HEK293 (cell line): ENCODE data around the gene TTC33.

ENCODE experiments used
- CTCF ChIA-PET: fragments of 350-600 bp; formaldehyde crosslinking; extraction: SDS; loops from one replicate; lab custom pipeline; 2021; ENCODE audit warnings: antibody characterized with exemption; lab: Yijun Ruan, JAX
- POLR2A ChIA-PET: fragments of 300-600 bp; formaldehyde crosslinking; extraction: SDS; loops from one replicate; lab custom pipeline; 2020; ENCODE audit warnings: antibody characterized with exemption, inconsistent platforms; lab: Yijun Ruan, JAX
- H3K27ac ChIP-seq: fragments of 200-500 bp; sonication (Bioruptor generic); 2 replicates; pipeline ENCODE4 v1.5.1; 2014; ENCODE audit warnings: low read depth, low read length, control low read depth, inconsistent platforms; ENCODE audit errors: extremely low read depth
- H3K36me3 ChIP-seq, 2 experiments: fragments of 200-500 bp in 1 of 2; sonication (Bioruptor generic) in 1 of 2; 1 replicate in 1 of 2; 2 replicates in 1 of 2; pipeline ENCODE4 v1.5.1; 2014 to 2017; ENCODE audit warnings: inconsistent platforms in 2 of 2, low read length in 2 of 2; ENCODE audit not compliant: control insufficient read depth in 2 of 2, insufficient read depth in 1 of 2
- H3K4me1 ChIP-seq: fragments of 200-500 bp; sonication (Bioruptor generic); 2 replicates; pipeline ENCODE4 v1.5.1; 2014; ENCODE audit warnings: mild to moderate bottlenecking, low read length, inconsistent platforms; ENCODE audit not compliant: control insufficient read depth, insufficient read depth
- H3K4me3 ChIP-seq: 2 replicates; pipeline ENCODE4 v1.5.1; 2011; ENCODE audit warnings: low read depth, mild to moderate bottlenecking, control low read depth, low read length, moderate library complexity
- H3K9me3 ChIP-seq: fragments of 200-500 bp; sonication (Bioruptor generic); 2 replicates; pipeline ENCODE4 v1.5.1; 2014; ENCODE audit warnings: low read depth, low read length, inconsistent platforms; ENCODE audit not compliant: control insufficient read depth, insufficient read depth
- CTCF ChIP-seq: fragments of 450-650 bp; formaldehyde crosslinking; IDR thresholded peaks from 2 replicates; pipeline ENCODE4 v1.5.1; 2016; ENCODE audit warnings: missing biosample characterization, missing genetic modification characterization
- EGR2 ChIP-seq: fragments of 450-650 bp; formaldehyde crosslinking; IDR thresholded peaks from 2 replicates; pipeline ENCODE4 v1.5.1; 2016; ENCODE audit warnings: low read depth, missing biosample characterization, missing genetic modification characterization
- HIC1 ChIP-seq: fragments of 450-650 bp; formaldehyde crosslinking; IDR thresholded peaks from 2 replicates; pipeline ENCODE4 v1.5.1; 2016; ENCODE audit warnings: missing biosample characterization, missing genetic modification characterization
- MYNN ChIP-seq: fragments of 450-650 bp; formaldehyde crosslinking; IDR thresholded peaks from 2 replicates; pipeline ENCODE4 v1.5.1; 2016; ENCODE audit warnings: missing biosample characterization, missing genetic modification characterization, borderline replicate concordance
- OSR2 ChIP-seq: fragments of 450-650 bp; formaldehyde crosslinking; IDR thresholded peaks from 2 replicates; pipeline ENCODE4 v1.5.1; 2016; ENCODE audit warnings: missing biosample characterization, missing genetic modification characterization
- SALL2 ChIP-seq: fragments of 450-650 bp; formaldehyde crosslinking; IDR thresholded peaks from 2 replicates; pipeline ENCODE4 v1.5.0; 2017; ENCODE audit warnings: missing biosample characterization, mild to moderate bottlenecking, missing genetic modification characterization, borderline replicate concordance
- ZNF155 ChIP-seq: fragments of 450-650 bp; formaldehyde crosslinking; IDR thresholded peaks from 2 replicates; pipeline ENCODE4 v1.5.1; 2016; ENCODE audit warnings: missing biosample characterization, missing genetic modification characterization
- ZNF157 ChIP-seq: fragments of 450-650 bp; formaldehyde crosslinking; IDR thresholded peaks from 2 replicates; pipeline ENCODE4 v1.5.1; 2016; ENCODE audit warnings: missing biosample characterization, missing genetic modification characterization
- ZNF184 ChIP-seq: fragments of 450-650 bp; IDR thresholded peaks from 2 replicates; pipeline ENCODE4 v1.5.1; 2018; ENCODE audit warnings: missing biosample characterization, mild to moderate bottlenecking, missing genetic modification characterization
- ZNF26 ChIP-seq: fragments of 450-650 bp; formaldehyde crosslinking; IDR thresholded peaks from 2 replicates; pipeline ENCODE4 v1.5.1; 2016; ENCODE audit warnings: missing biosample characterization, missing genetic modification characterization
- ZNF514 ChIP-seq: fragments of 450-650 bp; formaldehyde crosslinking; IDR thresholded peaks from 2 replicates; pipeline ENCODE4 v1.5.1; 2016; ENCODE audit warnings: missing biosample characterization, missing genetic modification characterization
- ZNF571 ChIP-seq: fragments of 450-650 bp; formaldehyde crosslinking; IDR thresholded peaks from 2 replicates; pipeline ENCODE4 v1.5.0; 2017; ENCODE audit warnings: missing biosample characterization, missing genetic modification characterization
- ZNF610 ChIP-seq: fragments of 450-650 bp; formaldehyde crosslinking; IDR thresholded peaks from 2 replicates; pipeline ENCODE4 v1.5.1; 2016; ENCODE audit warnings: missing biosample characterization, missing genetic modification characterization, borderline replicate concordance
- ZNF624 ChIP-seq: fragments of 450-650 bp; formaldehyde crosslinking; IDR thresholded peaks from 2 replicates; pipeline ENCODE4 v1.5.1; 2017; ENCODE audit warnings: missing biosample characterization, missing genetic modification characterization
- ZNF639 ChIP-seq: fragments of 450-650 bp; formaldehyde crosslinking; IDR thresholded peaks from 2 replicates; pipeline ENCODE4 v1.5.1; 2016; ENCODE audit warnings: missing biosample characterization, missing genetic modification characterization
- ZNF645 ChIP-seq: fragments of 450-650 bp; formaldehyde crosslinking; IDR thresholded peaks from 2 replicates; pipeline ENCODE4; 2016; ENCODE audit warnings: missing biosample characterization, missing genetic modification characterization
- ZNF654 ChIP-seq: fragments of 450-650 bp; formaldehyde crosslinking; IDR thresholded peaks from 2 replicates; pipeline ENCODE4 v1.5.1; 2016; ENCODE audit warnings: low read depth, missing biosample characterization, missing genetic modification characterization
- ZNF660 ChIP-seq: fragments of 450-650 bp; IDR thresholded peaks from 2 replicates; pipeline ENCODE4 v1.5.1; 2018; ENCODE audit warnings: missing biosample characterization, mild to moderate bottlenecking, missing genetic modification characterization
- ZNF664 ChIP-seq: fragments of 450-650 bp; formaldehyde crosslinking; IDR thresholded peaks from 2 replicates; pipeline ENCODE4 v1.5.1; 2016; ENCODE audit warnings: missing biosample characterization, missing genetic modification characterization
- ZNF76 ChIP-seq: fragments of 450-650 bp; formaldehyde crosslinking; IDR thresholded peaks from 2 replicates; pipeline ENCODE4; 2016; ENCODE audit warnings: low read depth, missing biosample characterization, missing genetic modification characterization, borderline replicate concordance
- ZNF843 ChIP-seq: fragments of 450-650 bp; formaldehyde crosslinking; IDR thresholded peaks from 2 replicates; pipeline ENCODE4 v1.5.1; 2016; ENCODE audit warnings: missing biosample characterization, missing genetic modification characterization
- TF ChIP-seq, protein P1 (sequence below): IDR thresholded peaks from 2 replicates; pipeline ENCODE4 v1.6.1; 2011; ENCODE audit warnings: mild to moderate bottlenecking, low read depth, low read length, borderline replicate concordance

Gene TTC33

DNA sequence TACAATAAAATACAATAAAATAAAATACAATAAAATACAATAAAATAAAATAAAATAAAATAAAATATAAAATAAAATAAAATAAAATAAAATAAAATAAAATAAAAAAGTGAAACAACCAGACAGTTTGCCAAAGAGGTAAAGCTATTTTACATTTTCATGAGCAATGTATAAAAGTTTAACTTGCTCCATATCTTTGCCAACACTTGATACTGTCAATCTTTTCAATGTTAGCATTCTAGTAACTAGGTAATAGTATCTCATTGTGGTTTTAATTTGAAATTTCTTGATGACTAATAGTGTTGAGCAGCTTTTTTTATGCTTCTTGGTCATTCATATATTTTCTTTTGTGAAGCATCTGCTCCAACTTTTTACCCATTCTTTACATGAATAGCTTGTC is 17.3 kb downstream of the TTC33 start:
- ChIA-PET CTCF (interaction anchor here (0.6 to 1.5 kb wide), 9 partner anchors 48 to 790 kb away, joined by 3 to 4 read pairs (median 3); no protein-coding TSS in a partner anchor), POLR2A (no interaction called here)
- no peak overlapping the region for H3K27ac ChIP-seq
- no peaks in the 10 kb centered on the region for H3K4me1 ChIP-seq
- TF ChIP-seq ZNF184 (tag by site-specific recombination) (peak; percentile 94), ZNF624 (no peak), ZNF639 (tag by site-specific recombination) (no peak), HIC1 (tag by site-specific recombination) (no peak), ZNF76 (tag by site-specific recombination) (no peak), ZNF645 (no peak), EGR2 (tag by site-specific recombination) (no peak), ZNF664 (peak; percentile 71; the same call in 1 of the 2 replicates), MYNN (no peak), ZNF571 (tag by site-specific recombination) (no peak), SALL2 (no peak), ZNF514 (no peak), ZNF843 (tag by site-specific recombination) (no peak), OSR2 (tag by site-specific recombination) (no peak), ZNF155 (no peak), ZNF26 (no peak), ZNF157 (tag by site-specific recombination) (no peak)
- TF ChIP-seq, protein P1, sequence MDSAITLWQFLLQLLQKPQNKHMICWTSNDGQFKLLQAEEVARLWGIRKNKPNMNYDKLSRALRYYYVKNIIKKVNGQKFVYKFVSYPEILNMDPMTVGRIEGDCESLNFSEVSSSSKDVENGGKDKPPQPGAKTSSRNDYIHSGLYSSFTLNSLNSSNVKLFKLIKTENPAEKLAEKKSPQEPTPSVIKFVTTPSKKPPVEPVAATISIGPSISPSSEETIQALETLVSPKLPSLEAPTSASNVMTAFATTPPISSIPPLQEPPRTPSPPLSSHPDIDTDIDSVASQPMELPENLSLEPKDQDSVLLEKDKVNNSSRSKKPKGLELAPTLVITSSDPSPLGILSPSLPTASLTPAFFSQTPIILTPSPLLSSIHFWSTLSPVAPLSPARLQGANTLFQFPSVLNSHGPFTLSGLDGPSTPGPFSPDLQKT = no peak
- TF ChIP-seq, all 188 proteins: peak for 2
- H3K36me3 ChIP-seq = peaks cover 17 to 24% of the 10 kb centered on the region in 2 experiments
- no peak overlapping the region for H3K4me3 ChIP-seq
- H3K9me3 ChIP-seq = no peaks in the 10 kb centered on the region

DNA sequence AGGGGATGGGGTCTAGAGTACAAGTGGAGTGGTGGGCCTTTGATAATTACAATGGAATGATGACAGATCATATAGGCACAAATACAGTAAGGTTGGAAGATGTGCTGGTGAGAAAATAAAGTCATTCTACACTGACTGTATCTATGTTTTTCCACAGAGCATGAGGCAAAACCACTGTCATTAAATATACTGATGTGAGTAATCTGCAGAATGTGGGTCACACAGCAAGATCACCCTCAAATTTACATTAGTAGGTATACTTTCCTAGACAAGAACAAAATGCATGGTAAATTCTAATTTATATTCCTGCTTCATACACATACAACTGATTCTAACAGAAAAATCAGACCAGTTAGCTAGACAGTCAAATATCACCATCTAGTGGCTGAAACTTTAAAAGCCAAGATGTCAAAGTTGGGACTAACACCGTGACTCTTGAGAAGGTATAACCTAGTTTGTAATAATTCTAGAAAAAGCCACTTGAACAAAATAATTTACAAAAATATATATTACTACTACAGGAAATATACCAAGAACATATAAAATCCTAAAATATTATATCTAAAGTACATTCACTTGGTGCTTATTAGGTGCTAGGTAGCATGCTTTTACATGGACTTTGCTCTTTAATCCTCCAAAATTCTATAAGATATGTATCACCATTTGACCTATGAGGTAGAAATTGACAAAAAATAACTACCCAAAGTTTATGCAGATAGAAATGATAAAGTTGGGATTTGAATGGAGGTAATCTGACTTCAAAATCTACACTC is 19.5 kb downstream of the TTC33 start:
- ChIA-PET CTCF (interaction anchor here (0.5 to 5.1 kb wide), 10 partner anchors 10 to 1157 kb away, joined by 3 to 18 read pairs (median 4); no protein-coding TSS in a partner anchor), POLR2A (no interaction called here)
- Histone ChIP-seq H3K36me3 (peaks cover 12 to 14% of the 10 kb centered on the region in 2 experiments), H3K9me3 (no peaks in the 10 kb centered on the region), H3K27ac (no peak overlapping the region), H3K4me1 (no peaks in the 10 kb centered on the region), H3K4me3 (no peak overlapping the region)
- peak; percentile 88 for TF ChIP-seq ZNF654 (tag by site-specific recombination)
- TF ChIP-seq CTCF (tag by site-specific recombination) = peak; percentile 43; the same call in 1 of the 2 replicates
- TF ChIP-seq ZNF610 (tag by site-specific recombination) = no peak
- peak; percentile 75; the same call in 1 of the 2 replicates for TF ChIP-seq ZNF660 (tag by site-specific recombination)
